ENCODE data around the gene DHRS7.

The DHRS7 gene

DNA sequence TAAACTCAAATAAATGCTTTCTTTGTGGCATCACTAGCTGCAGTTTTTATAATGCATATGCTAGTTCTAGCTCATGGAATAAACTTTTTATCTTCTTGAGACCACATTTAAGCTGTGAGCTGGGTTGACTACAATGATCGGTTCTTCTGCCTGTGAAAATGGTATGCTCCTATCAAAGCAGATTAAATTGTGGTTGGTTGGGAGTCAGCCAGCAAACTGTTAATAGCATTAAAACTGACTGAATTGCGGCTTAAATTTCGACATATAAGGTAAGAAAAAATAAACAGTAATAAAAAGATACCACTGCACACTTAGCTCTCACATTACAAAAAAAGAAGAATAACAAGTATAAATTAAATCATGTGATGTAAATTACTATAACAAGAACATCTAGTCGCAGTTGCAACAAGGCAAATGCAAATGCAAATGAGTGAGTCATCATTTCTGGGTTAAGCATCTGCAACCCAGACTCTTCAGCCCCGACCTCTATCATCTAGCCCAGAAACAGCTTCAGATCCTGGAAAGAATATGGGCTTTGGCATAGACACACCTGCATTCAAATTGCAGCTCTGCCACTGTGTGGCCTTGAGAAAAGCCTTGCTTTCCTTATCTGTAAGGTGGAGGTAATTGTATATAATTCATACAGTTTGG lies 19.8 kb upstream of the DHRS7 start:
- DNase-seq (ENCODE audit: low read depth): no peak

GRCh38 chr14:60184146-60184904 lies 19.1 kb upstream of the DHRS7 start:
- peak; percentile 12 for DNase-seq (ENCODE audit: low read depth)

- DNase-seq (ENCODE audit: low read depth): no peak
Observed at GRCh38 chr14:60183741-60184140, 18.5 kb upstream of the DHRS7 start.

GRCh38 chr14:60183138-60183537 lies 17.9 kb upstream of the DHRS7 start:
- no peak for DNase-seq (ENCODE audit: low read depth)

DNA sequence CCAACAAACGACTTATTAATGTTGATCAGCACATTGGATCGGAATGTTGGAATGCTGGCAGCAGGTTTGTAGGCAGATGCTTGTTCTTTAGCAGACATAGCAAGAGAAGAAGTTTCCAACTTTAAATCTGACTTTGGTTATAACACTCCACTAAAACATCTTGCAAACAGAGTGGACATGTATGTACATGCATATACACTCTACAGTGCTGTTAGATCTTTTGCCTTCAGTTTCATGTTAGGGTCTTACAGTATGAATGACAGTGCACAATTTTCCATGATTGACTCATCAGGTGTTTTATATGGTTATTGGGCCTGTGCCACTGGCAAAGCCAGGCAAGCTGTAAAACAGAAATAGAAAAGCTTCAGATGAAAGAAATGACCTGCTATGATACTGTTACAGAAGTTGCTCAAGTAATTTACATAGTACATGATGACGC lies 14.3 kb upstream of the DHRS7 start:
- DNase-seq (ENCODE audit: low read depth): no peak

DNA sequence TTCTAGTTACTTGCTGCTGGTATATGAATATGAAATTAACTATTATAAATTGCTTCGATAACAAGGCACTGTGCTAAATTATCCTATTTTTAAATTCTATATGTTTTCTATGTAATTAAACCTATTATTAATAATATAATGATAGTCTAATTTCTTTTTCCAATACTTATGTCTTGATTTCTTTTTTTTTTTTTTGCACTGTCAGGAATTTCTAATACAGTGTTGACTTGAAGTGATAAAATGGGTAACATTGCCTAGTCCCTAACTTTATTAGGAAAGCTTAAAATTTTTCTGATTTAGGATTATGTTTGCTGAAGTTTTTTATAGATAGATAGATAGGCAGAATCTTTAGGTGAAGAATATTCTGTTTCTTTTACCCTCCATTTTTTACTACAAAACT lies 13.6 kb upstream of the DHRS7 start:
- no peak for DNase-seq (ENCODE audit: low read depth)

GRCh38 chr14:60178164-60178563 lies 13.0 kb upstream of the DHRS7 start:
- no peak for DNase-seq (ENCODE audit: low read depth)

DNA sequence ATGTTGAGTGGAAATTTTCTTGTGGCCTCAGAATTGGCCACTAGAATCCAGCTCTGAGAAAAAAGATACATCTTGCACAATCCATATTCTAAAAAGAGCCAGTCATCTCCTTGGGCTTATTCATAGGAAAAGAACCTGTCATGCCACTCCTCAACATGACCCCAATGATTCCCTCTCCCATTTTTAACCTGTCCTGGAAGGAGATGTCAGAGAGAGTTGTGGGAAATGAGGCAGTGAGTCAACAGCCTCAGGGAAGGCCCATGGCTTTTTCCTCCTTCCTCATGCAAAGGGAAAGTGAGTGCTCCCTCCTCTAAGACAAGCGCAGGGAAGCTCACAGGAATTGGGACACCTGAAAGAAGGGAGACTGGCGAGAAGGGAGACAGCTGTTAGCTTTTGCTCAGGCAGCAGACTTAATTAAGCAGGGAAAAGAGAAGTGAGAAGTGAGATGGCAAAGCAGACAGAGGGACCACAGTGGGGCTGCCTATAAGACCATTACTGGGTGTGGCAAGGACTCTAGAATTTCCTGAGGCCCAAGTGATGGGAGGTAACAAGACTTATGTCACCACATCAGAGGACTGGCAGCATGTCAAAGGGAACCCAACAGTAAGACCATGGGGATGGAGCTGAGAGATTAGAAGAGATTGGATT lies 10.2 kb upstream of the DHRS7 start:
- DNase-seq (ENCODE audit: low read depth): no peak

DNA sequence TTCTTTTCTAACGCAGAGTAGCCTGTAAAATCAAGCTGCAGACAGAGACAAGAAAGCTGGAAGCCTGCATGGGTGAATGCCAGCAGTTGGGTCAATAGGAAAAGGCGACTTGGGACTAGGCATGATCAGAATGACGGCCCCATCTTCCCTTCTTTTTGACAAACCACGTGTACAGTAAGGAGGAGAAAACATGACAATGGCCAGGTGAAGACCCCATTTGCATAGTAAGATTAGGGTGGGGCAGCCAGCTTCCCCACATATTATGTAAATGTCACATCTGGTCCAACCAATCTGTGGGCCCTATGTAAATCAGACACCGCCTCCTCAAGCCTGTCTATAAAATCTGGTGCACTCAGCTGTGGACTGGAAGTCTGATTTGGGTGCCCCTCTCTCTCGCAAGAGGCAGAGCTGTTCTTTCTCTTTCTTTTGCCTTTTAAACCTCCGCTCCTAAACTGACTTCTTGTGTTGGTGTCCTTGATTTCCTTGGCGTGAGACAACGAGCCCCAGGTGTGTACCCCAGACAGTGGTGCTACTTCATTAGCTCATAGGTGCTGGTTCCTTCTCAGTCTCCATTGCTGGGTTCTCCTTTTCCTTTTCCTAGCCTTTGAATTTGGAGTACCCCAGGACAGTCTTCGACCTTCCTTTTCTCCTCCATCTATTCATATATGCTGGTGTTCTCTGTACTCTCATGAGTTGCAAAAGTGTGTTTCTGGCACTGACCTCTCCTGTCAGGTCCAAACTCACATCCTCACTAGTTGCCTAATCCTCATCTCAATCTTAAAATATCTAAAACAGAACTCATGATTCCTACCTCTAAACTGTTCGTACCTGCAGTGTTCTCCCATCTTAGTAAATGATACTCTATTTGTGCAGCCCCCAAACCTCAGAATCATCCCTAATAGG lies 9.4 kb upstream of the DHRS7 start:
- no peak for DNase-seq (ENCODE audit: low read depth)

DNA sequence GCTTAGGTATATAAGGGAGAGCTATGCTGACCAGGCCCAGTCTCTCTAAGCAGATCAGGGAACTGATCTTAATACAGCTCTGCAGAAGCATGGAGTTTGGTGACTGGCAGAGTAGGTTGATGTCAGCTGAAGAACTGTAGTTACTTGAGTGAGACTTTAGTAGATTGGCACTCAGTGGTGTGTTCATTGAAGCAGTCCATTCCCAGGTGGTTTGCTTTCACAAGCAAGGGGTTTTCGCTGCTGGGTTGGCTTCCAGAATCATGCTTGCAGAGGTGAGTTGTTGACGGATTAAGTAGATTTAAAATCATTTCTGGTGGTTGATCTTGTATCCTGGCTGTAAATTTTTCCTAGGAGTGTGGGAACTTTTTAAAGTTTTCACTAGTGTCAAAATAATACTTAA lies 6.5 kb upstream of the DHRS7 start:
- no peak for DNase-seq (ENCODE audit: low read depth)

- no peak for DNase-seq (ENCODE audit: low read depth)
Observed at GRCh38 chr14:60170948-60171347, 5.8 kb upstream of the DHRS7 start.

GRCh38 chr14:60169722-60170121 lies 4.5 kb upstream of the DHRS7 start:
- DNase-seq (ENCODE audit: low read depth): no peak

- DNase-seq (ENCODE audit: low read depth): no peak
Observed at GRCh38 chr14:60166142-60166541, 944 bp upstream of the DHRS7 start.

DNA sequence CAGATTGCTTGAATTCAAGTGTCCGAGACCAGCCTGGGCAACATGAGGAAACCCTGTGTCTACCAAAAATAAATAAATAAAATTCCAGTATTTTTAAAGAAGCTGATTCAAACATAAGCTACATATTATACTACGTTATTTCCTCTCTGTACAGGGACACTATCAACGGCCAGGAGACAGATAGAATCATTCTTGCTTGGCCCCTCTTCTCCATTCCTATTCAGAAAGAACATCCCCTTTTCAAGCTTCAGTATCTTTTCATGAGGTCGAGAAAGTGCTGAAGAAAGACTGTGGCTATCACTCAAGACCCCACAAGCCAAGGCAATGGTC lies 314 bp upstream of the DHRS7 start:
- DNase-seq (ENCODE audit: low read depth): no peak

DNA sequence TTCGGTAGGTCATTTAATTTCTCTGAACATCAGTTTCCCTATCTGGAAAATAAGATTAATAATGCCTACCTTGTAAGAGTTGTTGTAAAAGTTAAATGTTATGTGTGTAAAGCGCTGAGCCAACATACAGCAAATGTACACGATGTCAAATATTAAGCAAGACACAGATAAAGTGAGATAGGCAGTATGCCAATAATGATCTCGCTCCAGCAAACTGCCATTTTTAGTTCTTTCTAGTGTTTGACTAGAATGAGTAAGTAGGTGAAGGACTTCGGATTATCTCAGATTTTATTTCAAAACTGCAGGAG lies 840 bp downstream of the DHRS7 start:
- DNase-seq (ENCODE audit: low read depth): no peak

GRCh38 chr14:60163693-60164092 lies 1.5 kb downstream of the DHRS7 start:
- no peak for DNase-seq (ENCODE audit: low read depth)

- DNase-seq (ENCODE audit: low read depth): no peak
Observed at GRCh38 chr14:60161196-60162107, 3.7 kb downstream of the DHRS7 start.

- DNase-seq (ENCODE audit: low read depth): no peak
Observed at GRCh38 chr14:60160422-60160821, 4.8 kb downstream of the DHRS7 start.

- DNase-seq (ENCODE audit: low read depth): no peak
Observed at GRCh38 chr14:60154671-60155070, 10.5 kb downstream of the DHRS7 start.

- DNase-seq (ENCODE audit: low read depth): no peak
Observed at GRCh38 chr14:60153991-60154390, 11.2 kb downstream of the DHRS7 start.

- DNase-seq (ENCODE audit: low read depth): peak; percentile 63
Observed at GRCh38 chr14:60151715-60152114, 13.5 kb downstream of the DHRS7 start.

- DNase-seq (ENCODE audit: low read depth): no peak
Observed at GRCh38 chr14:60134702-60135101, 30.5 kb downstream of the DHRS7 start.

All from stimulated activated CD4-positive, alpha-beta T cell treated with anti-CD3 and anti-CD28 coated beads, Interleukin-2, amount 100 ng/mL, for 4 hours (primary cell).